GM12878 (cell line): Measurements from ENCODE around the gene ZNF444. TPM values are rescaled to one million over a fixed set of nuclear protein-coding genes. Genes with fewer than 3 reads are reported as not detected.
A peak's percentile ranks its signal among the peaks of the same experiment; 100 is the strongest.

Source experiments
- ATF3 ChIP-seq: IDR thresholded peaks from 2 replicates; pipeline ENCODE4 v1.6.1; 2011; ENCODE audit warnings: low read depth, mild to moderate bottlenecking, low read length, moderate library complexity, borderline replicate concordance; ENCODE audit errors: extremely low read depth
- CBX3 ChIP-seq: fragments of 200-600 bp; sonication (generic); IDR thresholded peaks from 2 replicates; pipeline ENCODE4 v1.6.1; 2016; ENCODE audit warnings: low read depth, borderline replicate concordance
- CHD4 ChIP-seq: fragments of 200-600 bp; sonication (generic); IDR thresholded peaks from 2 replicates; pipeline ENCODE4 v1.6.1; 2016; ENCODE audit warnings: mild to moderate bottlenecking
- CREB1 ChIP-seq: IDR thresholded peaks from 2 replicates; pipeline ENCODE4 v1.6.1; 2012; ENCODE audit warnings: low read depth, mild to moderate bottlenecking, inconsistent platforms
- CREM ChIP-seq: IDR thresholded peaks from 2 replicates; pipeline ENCODE4 v1.6.1; 2014; ENCODE audit warnings: antibody characterized with exemption, low read depth
- E2F4 ChIP-seq: IDR thresholded peaks from 2 replicates; pipeline ENCODE4 v1.6.1; 2012; ENCODE audit warnings: low read depth, low read length, improper control_type of control experiment
- ELK1 ChIP-seq: IDR thresholded peaks from 2 replicates; pipeline ENCODE4 v1.6.1; 2012; ENCODE audit warnings: low read depth, low read length, improper control_type of control experiment
- EP300 ChIP-seq, 2 experiments: fragments of 150-350 bp in 1 of 2; IDR thresholded peaks; 2 replicates each; pipeline ENCODE4 v1.6.1; 2011 to 2012; ENCODE audit warnings: low read depth in 2 of 2, low read length in 2 of 2, borderline replicate concordance in 1 of 2, improper control_type of control experiment in 1 of 2, inconsistent platforms in 1 of 2; ENCODE audit not compliant: control insufficient read depth in 1 of 2
- ETV6 ChIP-seq, 2 experiments: fragments of 450-650 bp in 1 of 2; IDR thresholded peaks in 1 of 2; conservative IDR thresholded peaks in 1 of 2; 2 replicates each; pipeline ENCODE4 v1.6.1; 2014; ENCODE audit warnings: antibody characterized with exemption in 1 of 2, borderline replicate concordance in 1 of 2, low read depth in 1 of 2, mild to moderate bottlenecking in 1 of 2, moderate library complexity in 1 of 2
- MLLT1 ChIP-seq: fragments of 450-650 bp; IDR thresholded peaks from 2 replicates; pipeline ENCODE4 v1.6.1; 2016; ENCODE audit warnings: mild to moderate bottlenecking
- MYB ChIP-seq: fragments of 150-350 bp; IDR thresholded peaks from 2 replicates; pipeline ENCODE4 v1.6.1; 2014; ENCODE audit warnings: mild to moderate bottlenecking, low read depth, low read length, borderline replicate concordance
- MYC ChIP-seq: IDR thresholded peaks from 2 replicates; pipeline ENCODE4 v1.6.1; 2011; ENCODE audit warnings: mild to moderate bottlenecking, low read length, moderate library complexity, inconsistent platforms; ENCODE audit not compliant: insufficient read depth, insufficient replicate concordance, insufficient read length, severe bottlenecking
- NBN ChIP-seq: fragments of 450-650 bp; IDR thresholded peaks from 2 replicates; pipeline ENCODE4 v1.6.1; 2016
- POU2F2 ChIP-seq: IDR thresholded peaks from 3 replicates; pipeline ENCODE4 v1.6.1; 2011; ENCODE audit warnings: low read depth, mild to moderate bottlenecking, low read length, borderline replicate concordance
- SP1 ChIP-seq: IDR thresholded peaks from one replicate; pipeline ENCODE4 v1.6.1; 2011; ENCODE audit warnings: low read depth, low read length
- TARDBP ChIP-seq: IDR thresholded peaks from 2 replicates; pipeline ENCODE4 v1.6.1; 2016; ENCODE audit warnings: borderline replicate concordance
- TCF3 ChIP-seq: IDR thresholded peaks from 2 replicates; pipeline ENCODE4 v1.6.1; 2012; ENCODE audit warnings: low read depth, mild to moderate bottlenecking, low read length, borderline replicate concordance; ENCODE audit not compliant: insufficient read depth
- ZNF24 ChIP-seq: fragments of 450-650 bp; IDR thresholded peaks from 2 replicates; pipeline ENCODE4 v1.6.1; 2017; ENCODE audit warnings: antibody characterized with exemption, mild to moderate bottlenecking
- ZNF687 ChIP-seq: fragments of 450-650 bp; IDR thresholded peaks from 2 replicates; pipeline ENCODE4 v1.6.1; 2017; ENCODE audit warnings: mild to moderate bottlenecking, moderate library complexity
- ZSCAN29 ChIP-seq: fragments of 450-650 bp; IDR thresholded peaks from 2 replicates; pipeline ENCODE4 v1.6.1; 2017; ENCODE audit warnings: mild to moderate bottlenecking, moderate library complexity
- polyA plus RNA-seq, 11 experiments: library from polyadenylated mRNA; depleted of rRNA in 4 of 11; unstranded in 6 of 11; stranded (reverse) in 5 of 11; fragments of >200 nt; fragmentation: Nextera tagmentation in 4 of 11; fragmentation: Illumina TruSeq in 1 of 11; extraction: Ambion mirVana in 4 of 11; extraction: Trizol in 1 of 11; gene quantifications; 1 replicate in 1 of 11; 2 replicates in 10 of 11; pipeline versions ENCODE4 v1.2.1 to v1.2.3, GENCODE V29; 2011 to 2016; ENCODE audit warnings: inconsistent platforms in 2 of 11, missing spikeins in 2 of 11, low read depth in 1 of 11
- total RNA-seq, 4 experiments: library from RNA; depleted of rRNA in 3 of 4; stranded (reverse); fragments of >200 nt in 3 of 4; fragmentation: Illumina TruSeq in 1 of 4; extraction: Trizol in 1 of 4; gene quantifications; 2 replicates each; pipeline versions ENCODE4 v1.2.1 to v1.2.3, GENCODE V29; 2013 to 2021

Gene ZNF444
- total and polyA plus RNA-seq, 10 of the 15 experiments (the other 5 are each of a cell fraction or from before 2014, with no cell fraction given): 0.45 to 28.2 (median 11.6) TPM

- TF ChIP-seq MLLT1 (0 out of 2 replicates have a peak, but pooled peaks have one; percentile 19), SP1 (peak; percentile 47), POU2F2 (0 out of 3 replicates have a peak, but pooled peaks have one; percentile 10), ELK1 (no peak), MYB (no peak), ZSCAN29 (no peak), CREM (peak; percentile 50), NBN (peak; percentile 63; the same call in 1 of the 2 replicates), E2F4 (no peak), TCF3 (no peak), CREB1 (peak; percentile 72; the same call in 1 of the 2 replicates), ATF3 (no peak), ZNF687 (no peak), TARDBP (no peak), EP300 (IDR thresholded peaks at IDR 0.05; ENCODE audit: borderline replicate concordance in 1 of 2, control insufficient read depth in 1 of 2, low read depth in 2 of 2, low read length in 2 of 2) (no peak), MYC (no peak), CHD4 (no peak), CBX3 (no peak), ZNF24 (no peak), ETV6 (conservative IDR thresholded peaks at IDR 0.05 in 1 of 2, IDR thresholded peaks at IDR 0.05 in 1 of 2; ENCODE audit: borderline replicate concordance in 1 of 2, low read depth in 1 of 2) (no peak)
Observed at GRCh38 chr19:56111601-56112312, 29.3 kb upstream of the ZNF444 start (continued).
